Gastrocnemius medialis (tissue), 4 donors: ENCODE data around the gene CBX2. TPM values are rescaled to one million over a fixed set of nuclear protein-coding genes. Genes with fewer than 3 reads are reported as not detected.

Source experiments
- ATAC-seq, 2 donors: fragments of 150-250 bp; one replicate each; pipeline ENCODE4 v1.9.1; 2016
- DNase-seq, 2 donors: peaks; one replicate each; pipeline ENCODE4 v3.0.0-alpha.2; 2019
- H3K27ac ChIP-seq, 4 donors: fragments of 200-600 bp; sonication (generic); 1 replicate in 1 of 4; 2 replicates in 3 of 4; pipeline ENCODE4 v1.5.1; 2016 to 2018; ENCODE audit warnings: mild to moderate bottlenecking in 2 of 4, moderate library complexity in 1 of 4
- H3K27me3 ChIP-seq, 3 donors: fragments of 200-600 bp; sonication (generic) in 2 of 3; 1 replicate in 1 of 3; 2 replicates in 2 of 3; pipeline versions ENCODE4 v1.5.1 to v1.6.0; 2016 to 2019; ENCODE audit warnings: mild to moderate bottlenecking in 1 of 3, moderate library complexity in 1 of 3
- H3K36me3 ChIP-seq, 2 donors: fragments of 200-600 bp; sonication (generic) in 1 of 2; one replicate each; pipeline ENCODE4 v1.5.1; 2017 to 2018
- H3K4me1 ChIP-seq, 2 donors: fragments of 200-600 bp; sonication (generic) in 1 of 2; one replicate each; pipeline ENCODE4 v1.5.1; 2016 to 2017; ENCODE audit warnings: mild to moderate bottlenecking in 2 of 2
- H3K4me3 ChIP-seq, 4 donors: fragments of 200-600 bp; sonication (generic) in 3 of 4; 1 replicate in 1 of 4; 2 replicates in 3 of 4; pipeline ENCODE4 v1.5.1; 2016 to 2019; ENCODE audit warnings: mild to moderate bottlenecking in 2 of 4
- H3K9me3 ChIP-seq, 3 donors: fragments of 200-600 bp; sonication (generic) in 2 of 3; 1 replicate in 1 of 3; 2 replicates in 2 of 3; pipeline ENCODE4 v1.5.1; 2016 to 2019
- POLR2A ChIP-seq, 2 donors: fragments of 450-650 bp; IDR thresholded peaks; one replicate each; pipeline ENCODE4 v1.6.1; 2017; ENCODE audit warnings: antibody characterized with exemption in 2 of 2, mild to moderate bottlenecking in 2 of 2, moderate library complexity in 2 of 2
- in situ Hi-C, 4 donors: fragments of 200-750 bp; cut with MboI; loops; one replicate each; pipeline versions ENCODE4 v1.15.0 to v1.8.0; 2017; ENCODE audit warnings: low sequenced_read_pairs in 4 of 4
- intact Hi-C: fragments of 100-400 bp; cut with DNase I; formaldehyde crosslinking; loops from one replicate; pipeline ENCODE4 v1.15.1; 2023; ENCODE audit warnings: low total_unique reads
- total RNA-seq, 4 donors: library from RNA; depleted of rRNA; stranded (reverse); fragments of >200 nt; gene quantifications; one replicate each; pipeline versions ENCODE4 v1.1.0 to v1.2.3, GENCODE V29; 2016
- TF ChIP-seq, protein P1 (sequence below), 5 experiments: fragments of 450-650 bp in 3 of 5; fragments of 200-600 bp in 2 of 5; sonication (generic) in 2 of 5; IDR thresholded peaks in 4 of 5; conservative IDR thresholded peaks in 1 of 5; 1 replicate in 4 of 5; 2 replicates in 1 of 5; pipeline ENCODE4 v1.5.1; 2016 to 2019; ENCODE audit warnings: antibody characterized with exemption in 5 of 5, mild to moderate bottlenecking in 3 of 5, moderate library complexity in 3 of 5

Gene CBX2
- total RNA-seq, 4 donors from 2014 or later: 0.13 to 1.1 (median 0.42) TPM; not detected in 1

DNA sequence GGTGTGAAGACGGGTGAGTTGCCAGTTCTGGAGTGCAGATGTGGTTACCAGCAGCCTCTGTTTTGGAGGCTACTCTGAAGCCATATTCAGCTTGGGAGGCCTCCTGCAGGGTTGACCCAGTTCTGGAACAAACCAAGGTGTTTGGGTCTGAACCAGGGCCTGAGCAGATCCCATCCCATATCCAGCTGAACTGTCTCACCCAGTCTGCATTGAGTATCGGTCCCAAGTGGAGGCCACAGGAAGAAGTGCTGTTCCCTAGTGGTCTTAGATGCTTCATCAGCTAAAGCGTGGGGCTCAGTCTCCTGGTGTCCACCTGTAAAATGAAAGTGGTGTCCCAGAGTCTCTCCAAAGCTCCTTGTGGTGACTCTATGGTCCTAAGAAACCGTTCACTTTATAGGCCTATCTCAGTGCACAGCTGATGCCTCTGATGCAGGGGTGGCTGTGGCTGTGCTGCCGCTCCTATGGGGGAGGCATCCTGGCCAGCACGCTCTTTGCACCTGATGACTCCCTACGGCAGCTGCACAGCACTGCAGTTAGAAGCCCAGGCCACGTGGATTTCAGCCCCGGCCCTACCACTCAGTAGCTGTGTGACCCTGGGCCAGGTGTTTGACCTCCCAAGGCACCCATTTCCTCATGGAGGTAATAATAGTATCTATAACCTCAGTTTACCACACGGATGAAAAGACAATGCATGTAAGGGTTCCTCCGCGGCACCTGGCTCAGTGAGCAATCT lies 40.2 kb downstream of the CBX2 start:
- in situ Hi-C loops: no loop called here

DNA sequence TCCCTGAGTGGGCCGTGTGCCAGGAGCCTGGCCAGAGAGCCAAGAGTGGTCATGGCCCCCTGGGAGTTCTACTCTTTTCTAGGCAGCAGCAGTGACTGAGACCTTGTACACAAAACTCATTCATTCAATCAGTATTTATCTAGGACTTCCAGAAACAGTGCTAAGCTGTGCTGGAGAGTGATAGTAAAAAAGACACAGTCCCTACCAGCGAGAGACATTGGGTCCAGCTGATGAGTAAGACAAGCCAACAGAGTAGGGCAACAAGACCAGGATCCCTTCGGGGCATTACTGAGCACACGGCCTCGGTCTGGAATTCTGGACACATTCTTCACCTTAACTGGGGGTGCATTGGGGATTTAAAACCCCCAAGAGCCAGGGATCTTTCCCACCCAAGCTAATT lies 41.1 kb downstream of the CBX2 start:
- TF ChIP-seq, protein P1, sequence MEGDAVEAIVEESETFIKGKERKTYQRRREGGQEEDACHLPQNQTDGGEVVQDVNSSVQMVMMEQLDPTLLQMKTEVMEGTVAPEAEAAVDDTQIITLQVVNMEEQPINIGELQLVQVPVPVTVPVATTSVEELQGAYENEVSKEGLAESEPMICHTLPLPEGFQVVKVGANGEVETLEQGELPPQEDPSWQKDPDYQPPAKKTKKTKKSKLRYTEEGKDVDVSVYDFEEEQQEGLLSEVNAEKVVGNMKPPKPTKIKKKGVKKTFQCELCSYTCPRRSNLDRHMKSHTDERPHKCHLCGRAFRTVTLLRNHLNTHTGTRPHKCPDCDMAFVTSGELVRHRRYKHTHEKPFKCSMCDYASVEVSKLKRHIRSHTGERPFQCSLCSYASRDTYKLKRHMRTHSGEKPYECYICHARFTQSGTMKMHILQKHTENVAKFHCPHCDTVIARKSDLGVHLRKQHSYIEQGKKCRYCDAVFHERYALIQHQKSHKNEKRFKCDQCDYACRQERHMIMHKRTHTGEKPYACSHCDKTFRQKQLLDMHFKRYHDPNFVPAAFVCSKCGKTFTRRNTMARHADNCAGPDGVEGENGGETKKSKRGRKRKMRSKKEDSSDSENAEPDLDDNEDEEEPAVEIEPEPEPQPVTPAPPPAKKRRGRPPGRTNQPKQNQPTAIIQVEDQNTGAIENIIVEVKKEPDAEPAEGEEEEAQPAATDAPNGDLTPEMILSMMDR (IDR thresholded peaks at IDR 0.05 in 4 of 5, conservative IDR thresholded peaks at IDR 0.05 in 1 of 5): no peak
- no peak for TF ChIP-seq POLR2A (IDR thresholded peaks at IDR 0.05)
- in situ Hi-C loops: no loop called here
- H3K27me3 ChIP-seq: peaks cover 32 to 41% (median 39%) of the 10 kb centered on the region in 3 donors
- no peak overlapping the region for H3K4me3 ChIP-seq
- no peaks in the 10 kb centered on the region for H3K36me3 ChIP-seq
- no peak for DNase-seq
- H3K9me3 ChIP-seq: no peaks in the 10 kb centered on the region
- intact Hi-C loops: no loop called here
- no peak for ATAC-seq
- no peak overlapping the region for H3K27ac ChIP-seq
- peaks cover 0 to 14% of the 10 kb centered on the region in 2 donors for H3K4me1 ChIP-seq

More for the DNA sequence above, 40.2 kb downstream of the CBX2 start:
- no peak overlapping the region for H3K4me3 ChIP-seq
- ATAC-seq (no peak), DNase-seq (no peak)
- H3K27me3 ChIP-seq: peaks cover 35 to 46% (median 44%) of the 10 kb centered on the region in 3 donors
- no peaks in the 10 kb centered on the region for H3K9me3 ChIP-seq
- TF ChIP-seq, protein P1 (IDR thresholded peaks at IDR 0.05 in 4 of 5, conservative IDR thresholded peaks at IDR 0.05 in 1 of 5): no peak
- no peak for TF ChIP-seq POLR2A (IDR thresholded peaks at IDR 0.05)
- H3K27ac ChIP-seq: no peak overlapping the region
- H3K4me1 ChIP-seq: peaks cover 0 to 18% of the 10 kb centered on the region in 2 donors
- H3K36me3 ChIP-seq: no peaks in the 10 kb centered on the region
- intact Hi-C loops: no loop called here

DNA sequence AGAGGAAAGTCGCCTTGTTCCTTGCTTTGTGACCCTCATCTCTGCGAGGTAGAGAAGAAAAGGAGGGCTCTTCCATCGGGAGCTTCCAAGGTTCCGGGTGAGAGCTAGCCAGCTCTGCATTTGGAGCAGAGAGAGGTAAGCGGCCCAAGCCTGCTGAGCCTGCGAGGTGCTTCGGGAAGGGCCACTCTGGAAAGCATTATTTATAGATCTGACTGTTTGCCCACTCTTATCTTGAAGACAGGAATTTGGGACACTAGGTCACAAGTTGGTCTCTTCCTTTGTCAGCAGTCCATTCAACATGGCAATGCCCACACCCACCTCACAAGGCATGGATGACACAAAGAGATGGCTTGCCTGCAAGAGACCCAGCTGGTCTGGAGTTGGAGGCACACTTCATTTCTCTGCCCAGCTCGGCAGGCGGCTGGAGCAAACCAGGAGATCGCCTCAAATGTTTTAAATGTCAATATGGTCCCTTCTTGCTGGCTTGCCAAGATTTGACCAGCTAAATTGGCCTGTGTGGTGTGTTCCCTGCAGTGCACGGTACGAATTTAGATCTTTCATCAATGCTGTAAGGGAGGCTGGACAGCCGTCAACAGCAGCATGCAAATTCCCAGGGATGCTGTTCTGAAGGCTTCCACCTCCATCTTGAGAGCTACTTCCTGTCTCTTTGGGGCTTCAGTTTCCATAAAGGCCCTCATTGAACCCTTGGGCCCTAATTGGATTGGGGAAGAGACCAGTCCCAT lies 41.8 kb downstream of the CBX2 start:
- no peaks in the 10 kb centered on the region for H3K9me3 ChIP-seq
- H3K27ac ChIP-seq: no peak overlapping the region
- TF ChIP-seq, protein P1 (IDR thresholded peaks at IDR 0.05 in 4 of 5, conservative IDR thresholded peaks at IDR 0.05 in 1 of 5): no peak
- TF ChIP-seq POLR2A (IDR thresholded peaks at IDR 0.05): no peak
- intact Hi-C loops: no loop called here
- DNase-seq (no peak), ATAC-seq (no peak)
- H3K27me3 ChIP-seq: peaks cover 26 to 38% (median 33%) of the 10 kb centered on the region in 3 donors
- H3K36me3 ChIP-seq: no peaks in the 10 kb centered on the region
- no peak overlapping the region for H3K4me3 ChIP-seq
- H3K4me1 ChIP-seq: peaks cover 0 to 8% of the 10 kb centered on the region in 2 donors
- in situ Hi-C loops: no loop called here

DNA sequence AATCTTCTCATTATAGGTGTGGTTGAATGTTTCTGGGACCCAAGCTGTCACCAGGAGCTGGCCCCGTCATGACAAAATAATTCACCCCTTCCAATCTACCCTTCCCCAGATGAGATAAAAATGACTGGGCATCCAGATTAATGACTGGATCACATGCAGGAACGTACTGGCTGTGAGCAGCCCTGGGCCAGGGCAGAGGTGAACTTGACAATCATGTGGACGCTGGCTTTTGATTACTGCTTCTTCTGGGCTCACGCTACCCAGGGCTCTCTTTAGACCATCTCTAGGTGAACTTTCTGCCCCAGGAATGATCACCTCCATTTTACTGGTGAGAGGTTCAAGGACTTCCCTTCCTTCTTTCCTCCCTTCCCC lies 43.0 kb downstream of the CBX2 start:
- in situ Hi-C loops (no loop called here), intact Hi-C loops (no loop called here)
- no peak for TF ChIP-seq POLR2A (IDR thresholded peaks at IDR 0.05)
- TF ChIP-seq, protein P1 (IDR thresholded peaks at IDR 0.05 in 4 of 5, conservative IDR thresholded peaks at IDR 0.05 in 1 of 5): no peak
- no peak for DNase-seq
- H3K4me1 ChIP-seq: no peaks in the 10 kb centered on the region
- ATAC-seq: no peak
- H3K36me3 ChIP-seq: no peaks in the 10 kb centered on the region
- no peaks in the 10 kb centered on the region for H3K9me3 ChIP-seq
- H3K4me3 ChIP-seq: no peak overlapping the region
- peaks cover 19 to 26% (median 22%) of the 10 kb centered on the region in 3 donors for H3K27me3 ChIP-seq
- H3K27ac ChIP-seq: no peak overlapping the region
